CMK (cell line): ENCODE measurements around the gene EPB41L2.
"Not testable (repeated sequence)": the region's sequence is repeated elsewhere in the genome, so short reads cannot be mapped to it uniquely, and the experiment has no call there.

Experiments used
- DNase-seq: peaks from one replicate; pipeline ENCODE4 v3.0.0-alpha.2; 2010; ENCODE audit warnings: low read depth

Gene EPB41L2

GRCh38 chr6:131003488-131004386 is 59.3 kb downstream of the EPB41L2 start:
- DNase-seq, result no peak

DNA sequence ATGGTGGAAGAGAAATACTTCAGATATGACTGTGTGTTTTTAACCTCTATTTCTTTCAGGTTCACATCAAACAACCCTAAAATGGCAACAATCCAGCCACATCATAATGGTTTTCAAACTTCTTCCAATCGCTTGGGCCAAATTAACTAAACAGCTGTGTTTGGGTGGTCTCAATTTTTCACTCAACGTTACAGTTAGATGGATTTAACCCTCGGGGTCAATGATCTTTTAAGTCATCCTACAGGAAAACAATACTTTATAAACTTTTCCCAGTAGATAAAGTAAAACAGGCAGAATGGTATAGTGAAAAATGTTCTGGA is 60.4 kb downstream of the EPB41L2 start:
- no peak for DNase-seq

- no peak for DNase-seq
Observed at GRCh38 chr6:131001945-131002660, 60.9 kb downstream of the EPB41L2 start.

DNA sequence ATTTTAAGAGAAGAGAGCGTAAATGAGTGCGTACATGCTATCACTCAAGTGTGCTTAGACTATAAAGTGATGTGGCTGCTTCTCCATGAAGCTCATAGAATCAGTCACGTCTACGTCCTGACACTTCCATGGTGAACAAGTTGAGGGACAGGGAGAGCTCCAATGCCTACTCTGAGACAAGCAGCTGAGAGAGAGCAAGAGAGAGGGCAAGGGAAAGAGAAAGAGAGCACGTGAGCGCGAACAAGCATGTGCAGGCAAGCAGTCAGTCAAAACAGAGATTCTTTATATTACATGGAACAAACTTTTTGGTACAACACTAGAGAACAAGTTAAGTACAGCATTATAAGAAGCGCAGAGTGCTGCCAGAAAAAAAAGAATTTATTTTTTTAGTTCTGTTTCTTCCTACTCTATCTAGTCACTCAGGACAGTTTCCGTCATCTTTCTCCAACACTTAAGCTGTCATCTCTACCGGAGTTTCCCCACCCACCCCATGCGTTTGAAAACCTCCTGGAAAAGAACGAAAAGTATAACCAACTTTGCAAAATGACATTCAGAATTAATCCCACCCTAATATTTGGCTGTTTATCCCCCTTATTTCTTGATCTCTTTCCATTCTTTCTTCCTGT is 61.8 kb downstream of the EPB41L2 start:
- DNase-seq, result no peak

- no peak for DNase-seq
Observed at GRCh38 chr6:131000544-131000943, 62.5 kb downstream of the EPB41L2 start.

DNA sequence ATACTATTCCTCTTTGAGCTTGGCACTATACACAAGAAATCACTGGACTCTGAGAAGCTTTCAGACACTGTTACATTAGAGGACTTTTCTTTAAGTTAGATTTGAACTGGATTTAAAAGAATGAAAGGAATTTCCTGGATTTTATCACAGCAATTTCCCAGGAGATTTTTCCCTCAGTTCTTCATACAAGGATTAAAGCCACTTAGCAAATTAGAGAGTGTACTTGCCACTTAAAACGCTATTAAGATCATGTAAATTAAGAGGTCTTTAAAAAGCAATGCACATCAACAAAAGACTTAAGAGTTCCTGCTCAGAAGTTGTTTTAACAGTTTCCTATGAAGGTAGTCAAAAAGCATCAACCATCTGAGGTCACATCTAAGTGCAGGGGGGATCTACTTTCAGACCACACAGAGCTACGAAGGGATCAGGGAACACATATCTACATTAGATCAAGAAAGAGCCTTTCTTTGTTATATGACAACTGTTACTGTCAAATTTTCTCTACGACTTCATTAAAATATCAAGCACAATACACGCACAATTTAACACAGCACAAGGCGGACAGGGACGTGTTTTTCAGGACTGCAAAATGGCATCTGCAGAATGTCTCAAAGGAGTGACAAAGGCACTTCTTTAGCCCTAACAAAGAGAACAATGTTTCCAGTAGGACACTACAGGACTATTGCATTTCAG is 65.8 kb downstream of the EPB41L2 start:
- no peak for DNase-seq

DNA sequence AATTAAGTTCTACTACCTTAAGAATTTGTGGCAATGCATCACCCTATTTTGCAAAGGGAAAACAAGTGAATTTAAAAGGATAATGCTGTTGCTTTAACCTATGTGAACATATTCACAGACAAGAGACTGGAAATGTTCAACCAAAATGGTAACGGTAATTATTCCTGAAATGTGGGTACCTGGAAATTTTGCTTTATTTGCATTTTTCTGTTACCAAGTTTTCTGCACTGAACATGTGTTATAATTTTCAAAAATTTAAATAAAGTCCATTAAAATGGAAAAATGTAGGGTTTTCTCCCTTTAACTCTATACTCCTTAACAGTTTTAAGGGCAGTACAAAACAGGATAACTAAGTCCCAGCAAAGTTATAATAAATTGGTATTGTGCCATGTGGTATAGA is 66.4 kb downstream of the EPB41L2 start:
- no peak for DNase-seq

- DNase-seq, result no peak
Observed at GRCh38 chr6:130995783-130996447, 67.1 kb downstream of the EPB41L2 start.

GRCh38 chr6:130994319-130995097 is 68.5 kb downstream of the EPB41L2 start:
- DNase-seq, result no peak

GRCh38 chr6:130993292-130993765 is 69.7 kb downstream of the EPB41L2 start:
- peak; percentile 71 for DNase-seq

DNA sequence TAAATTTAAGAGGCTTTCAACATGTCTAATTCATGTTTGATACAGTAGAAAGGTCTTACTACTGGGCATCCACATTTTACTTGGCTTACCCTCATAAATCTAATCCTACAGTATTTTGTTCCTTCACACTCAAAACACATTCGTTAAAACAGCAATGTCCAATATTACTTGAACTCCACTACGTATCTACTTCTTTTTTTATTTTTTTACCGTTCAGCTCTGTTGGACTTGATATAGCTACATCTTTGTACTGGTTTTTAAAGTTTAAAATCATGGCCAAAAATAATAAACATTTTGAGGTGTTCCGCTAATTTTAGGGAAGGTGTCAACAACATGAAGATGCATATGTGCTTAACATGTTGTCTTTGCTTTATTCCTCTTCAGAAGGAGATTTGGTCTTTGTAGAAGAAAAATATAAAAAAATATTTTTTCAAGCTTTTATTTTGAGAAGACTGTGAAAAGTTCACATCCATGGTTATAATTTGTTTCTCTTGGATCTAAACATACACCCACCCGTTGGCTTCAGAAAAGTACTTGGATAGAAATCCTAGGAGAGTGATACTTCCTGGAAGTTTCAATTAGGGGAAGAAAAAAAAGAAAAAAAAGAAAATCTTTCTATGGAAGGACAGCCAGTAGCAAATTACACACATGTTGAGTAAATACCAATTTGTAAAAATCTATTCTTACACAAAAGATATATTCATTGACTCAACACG is 71.5 kb downstream of the EPB41L2 start:
- no peak for DNase-seq

- not testable (repeated sequence) for DNase-seq
Observed at GRCh38 chr6:130987539-130987938, 75.5 kb downstream of the EPB41L2 start.

DNA sequence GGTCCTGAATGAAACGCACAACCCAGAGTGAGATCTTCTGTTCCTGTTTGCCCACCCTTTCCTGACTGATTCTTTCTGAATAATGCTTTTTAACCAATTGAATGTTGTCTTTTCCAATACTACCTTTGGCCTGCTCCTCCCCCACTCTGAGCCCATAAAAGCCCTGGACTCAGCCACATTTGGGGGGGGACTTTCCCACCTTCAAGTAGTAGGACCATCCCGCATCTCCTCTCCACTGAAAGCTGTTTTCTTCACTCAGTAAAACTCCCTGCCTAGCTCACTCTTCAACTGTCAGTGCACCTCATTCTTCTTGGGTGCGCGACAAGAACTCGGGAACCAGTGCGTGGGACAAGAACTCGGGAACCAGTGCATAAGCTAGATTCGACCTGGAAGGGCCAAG is 77.9 kb downstream of the EPB41L2 start:
- DNase-seq, result no peak

GRCh38 chr6:130982941-130983456 is 80.0 kb downstream of the EPB41L2 start:
- DNase-seq, result no peak

DNA sequence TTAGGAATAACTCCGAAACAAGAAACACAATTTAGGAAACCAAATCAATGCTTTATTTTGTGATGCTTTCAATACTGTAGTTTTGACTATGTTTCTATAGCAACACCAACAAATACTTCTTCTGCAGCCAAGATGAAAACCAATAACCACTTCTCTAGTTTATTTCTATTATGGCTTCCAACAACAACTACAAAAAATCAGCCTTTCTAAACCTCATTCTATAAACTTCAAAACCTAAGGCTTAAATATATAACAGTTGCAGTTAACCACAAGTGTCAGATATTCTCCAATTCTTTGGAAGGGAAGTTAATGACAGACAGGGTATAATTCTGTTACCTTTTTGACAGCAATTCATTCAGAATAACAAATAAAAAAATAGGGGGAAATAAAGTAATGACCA is 80.9 kb downstream of the EPB41L2 start:
- no peak for DNase-seq

DNA sequence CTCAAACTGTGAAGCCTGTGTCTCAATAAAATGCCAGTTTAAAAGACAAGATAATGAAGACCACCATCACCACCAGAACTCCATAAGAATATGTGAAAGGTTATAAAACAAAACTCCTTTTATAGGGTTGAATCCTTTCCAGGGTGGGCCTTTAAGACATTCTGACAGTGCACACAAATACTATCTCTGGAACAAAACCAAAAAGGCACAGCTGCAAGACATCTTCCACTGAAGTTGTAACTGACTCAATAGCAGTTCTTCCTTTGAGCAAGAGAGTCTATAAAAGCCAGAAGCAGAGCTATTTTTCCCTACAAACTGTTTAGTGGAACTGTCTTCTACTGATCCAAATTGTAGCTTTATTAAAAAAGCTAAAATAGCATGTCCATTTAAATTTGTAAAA is 81.6 kb downstream of the EPB41L2 start:
- no peak for DNase-seq

DNA sequence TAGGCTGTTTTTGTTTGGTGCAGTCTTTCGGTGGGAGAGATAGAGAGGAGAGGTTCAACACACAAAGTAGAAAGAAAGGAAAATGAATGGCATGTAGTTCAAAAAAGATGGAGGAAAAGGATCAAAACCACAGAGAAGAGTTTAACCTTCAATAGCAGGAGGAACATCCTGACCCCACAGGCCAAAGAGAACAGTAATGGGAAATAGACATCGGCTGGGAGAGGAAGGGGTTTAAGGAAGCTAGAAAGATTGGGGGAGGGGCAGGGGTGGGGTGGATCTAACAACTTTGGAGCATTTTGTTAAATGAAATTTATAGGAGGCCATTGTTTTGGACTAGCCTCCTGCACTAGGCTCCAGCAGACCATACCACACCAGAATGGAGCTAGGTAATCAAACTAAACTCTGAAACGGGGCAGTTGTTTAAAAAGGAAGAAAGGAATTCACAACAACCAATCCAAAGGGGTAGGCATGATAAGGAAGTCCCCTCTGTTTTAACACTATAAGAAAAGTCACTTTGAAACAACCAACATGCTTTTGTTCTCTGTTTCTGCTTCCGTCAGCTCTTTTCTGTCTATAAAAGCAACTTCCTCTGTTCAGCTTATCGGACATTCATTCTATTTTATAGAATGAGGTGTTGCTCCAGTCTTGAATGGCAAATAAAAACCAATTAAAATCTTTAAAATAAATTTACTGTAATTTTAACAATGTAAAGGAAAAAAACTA is 82.6 kb downstream of the EPB41L2 start:
- DNase-seq, result peak; percentile 30

GRCh38 chr6:130978660-130979396 is 84.2 kb downstream of the EPB41L2 start:
- DNase-seq, result no peak

DNA sequence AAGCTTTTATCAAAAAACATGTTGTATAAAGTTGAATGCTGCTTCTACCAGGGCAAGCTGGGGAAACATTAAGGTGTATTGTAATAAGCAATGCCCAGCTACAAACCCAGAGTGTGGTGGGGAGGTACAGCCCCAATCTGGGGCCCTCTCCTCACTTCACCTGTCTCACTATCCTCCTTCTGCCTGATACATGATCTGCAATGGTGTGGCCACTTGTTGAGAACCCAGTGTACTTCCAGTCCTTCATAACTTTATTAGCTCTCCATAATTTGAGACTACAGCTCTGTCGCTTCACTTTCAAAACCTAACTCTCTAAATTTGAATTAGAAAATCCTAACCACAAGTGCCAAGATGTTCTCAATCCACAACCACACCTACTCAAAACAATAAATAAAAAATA is 84.9 kb downstream of the EPB41L2 start:
- DNase-seq, result no peak
